Ishikawa (cell line): Measurements from ENCODE around the gene KIF26B.

Experiments used
- EGR1 ChIP-seq: IDR thresholded peaks from 2 replicates; pipeline ENCODE4 v1.6.1; 2012
- FOXM1 ChIP-seq: IDR thresholded peaks from 2 replicates; pipeline ENCODE4 v1.6.1; 2012; ENCODE audit warnings: low read depth, borderline replicate concordance
- ZBTB7A ChIP-seq: IDR thresholded peaks from 2 replicates; pipeline ENCODE4 v1.6.1; 2012; ENCODE audit warnings: low read depth

DNA sequence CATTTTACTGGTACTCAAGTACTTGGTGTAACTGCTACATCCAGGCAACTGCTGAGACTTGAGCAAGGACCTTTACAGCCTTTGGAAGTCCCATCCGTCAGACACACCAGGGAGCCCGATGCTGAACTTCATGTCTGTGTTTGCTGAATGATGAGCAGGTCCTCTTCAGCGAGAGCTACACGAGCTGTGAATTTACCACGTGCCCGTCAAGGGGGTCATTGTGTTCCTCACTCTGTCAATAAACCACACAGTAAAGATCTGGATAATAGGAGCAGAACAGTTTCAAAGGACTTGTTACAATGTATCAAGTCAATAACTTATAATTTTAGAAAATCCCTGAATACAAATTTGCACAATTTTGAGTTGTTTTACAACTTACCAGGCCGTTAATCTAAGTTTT lies 427.2 kb downstream of the KIF26B start:
- TF ChIP-seq ZBTB7A (no peak), FOXM1 (no peak), EGR1 (no peak)
